GM10847 (cell line): ENCODE results near the gene PRDM16.

Experiments
- POLR2A ChIP-seq: IDR thresholded peaks from 2 replicates; pipeline ENCODE4 v1.6.1; 2011; ENCODE audit not compliant: insufficient read length; ENCODE audit errors: extremely low read depth

PRDM16 gene

GRCh38 chr1:3122311-3122710 is 53.3 kb downstream of the PRDM16 start:
- no peak for TF ChIP-seq POLR2A

- TF ChIP-seq POLR2A, result no peak
Measured at GRCh38 chr1:3124246-3124645, 55.2 kb downstream of the PRDM16 start.

GRCh38 chr1:3125078-3125477 is 56.1 kb downstream of the PRDM16 start:
- TF ChIP-seq POLR2A, result no peak

- no peak for TF ChIP-seq POLR2A
Measured at GRCh38 chr1:3125546-3126368, 56.8 kb downstream of the PRDM16 start.

GRCh38 chr1:3126756-3127678 is 58.0 kb downstream of the PRDM16 start:
- no peak for TF ChIP-seq POLR2A

- no peak for TF ChIP-seq POLR2A
Measured at GRCh38 chr1:3127738-3128137, 58.7 kb downstream of the PRDM16 start.

GRCh38 chr1:3128431-3129132 is 59.6 kb downstream of the PRDM16 start:
- no peak for TF ChIP-seq POLR2A

GRCh38 chr1:3129133-3129490 is 60.1 kb downstream of the PRDM16 start:
- no peak for TF ChIP-seq POLR2A

GRCh38 chr1:3130268-3130667 is 61.3 kb downstream of the PRDM16 start:
- TF ChIP-seq POLR2A, result no peak

- no peak for TF ChIP-seq POLR2A
Measured at GRCh38 chr1:3132660-3133059, 63.7 kb downstream of the PRDM16 start.

GRCh38 chr1:3133686-3134085 is 64.7 kb downstream of the PRDM16 start:
- TF ChIP-seq POLR2A, result no peak

- no peak for TF ChIP-seq POLR2A
Measured at GRCh38 chr1:3134381-3135072, 65.5 kb downstream of the PRDM16 start.

- no peak for TF ChIP-seq POLR2A
Measured at GRCh38 chr1:3135073-3135702, 66.2 kb downstream of the PRDM16 start.

- TF ChIP-seq POLR2A, result no peak
Measured at GRCh38 chr1:3135744-3136455, 66.9 kb downstream of the PRDM16 start.
